T-helper 22 cell (primary cell): Measurements from ENCODE around the gene RNF111.
"Not testable (repeated sequence)": the region's sequence is repeated elsewhere in the genome, so short reads cannot be mapped to it uniquely, and the experiment has no call there.

Source experiments
- DNase-seq: peaks from one replicate; pipeline ENCODE4 v3.0.0-alpha.2; 2020; ENCODE audit warnings: low read depth

The RNF111 gene

DNA sequence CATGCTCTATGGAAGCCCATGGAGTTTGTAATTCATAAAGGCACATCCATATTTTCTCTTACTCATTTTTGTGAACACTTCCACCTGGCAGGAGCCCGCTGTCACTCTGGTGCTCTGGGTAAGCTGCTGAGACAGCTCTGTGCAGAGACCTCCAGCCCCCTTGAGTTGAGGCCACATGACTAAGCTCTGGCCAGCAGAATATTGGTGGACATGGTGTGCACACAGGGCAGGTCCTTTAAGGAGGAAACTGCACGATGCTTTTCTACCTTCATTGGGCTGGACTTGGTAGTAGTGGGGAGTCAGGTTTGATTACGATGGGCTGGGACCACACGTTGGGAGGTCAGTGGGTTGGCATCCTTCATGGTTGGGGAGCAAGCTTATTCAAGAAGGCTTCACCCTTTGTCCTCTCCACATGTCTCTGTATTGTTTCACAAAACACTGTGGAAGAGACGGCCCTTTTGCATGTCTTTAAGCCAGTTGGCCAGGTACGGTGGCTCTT is 146.5 kb downstream of the RNF111 start:
- DNase-seq = no peak

DNA sequence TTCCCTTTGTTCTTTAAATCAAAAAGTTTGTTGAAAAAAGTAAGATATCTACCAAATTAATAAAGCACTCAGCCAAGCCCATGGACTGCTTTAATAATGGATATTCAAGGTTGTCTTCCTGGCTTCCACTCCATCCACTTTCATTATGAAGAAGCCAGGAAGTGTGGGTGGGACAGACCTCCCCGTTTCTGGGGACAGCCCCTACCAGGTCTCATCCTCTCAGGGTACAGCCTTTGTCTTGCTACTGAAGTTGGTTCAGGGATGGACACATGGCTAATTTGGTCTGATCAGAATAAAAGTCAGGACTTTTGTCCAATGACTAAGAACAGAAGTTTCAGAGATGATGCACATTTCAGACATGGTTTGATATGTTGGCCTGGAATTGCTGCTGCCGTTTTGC is 150.1 kb downstream of the RNF111 start:
- DNase-seq = no peak

DNA sequence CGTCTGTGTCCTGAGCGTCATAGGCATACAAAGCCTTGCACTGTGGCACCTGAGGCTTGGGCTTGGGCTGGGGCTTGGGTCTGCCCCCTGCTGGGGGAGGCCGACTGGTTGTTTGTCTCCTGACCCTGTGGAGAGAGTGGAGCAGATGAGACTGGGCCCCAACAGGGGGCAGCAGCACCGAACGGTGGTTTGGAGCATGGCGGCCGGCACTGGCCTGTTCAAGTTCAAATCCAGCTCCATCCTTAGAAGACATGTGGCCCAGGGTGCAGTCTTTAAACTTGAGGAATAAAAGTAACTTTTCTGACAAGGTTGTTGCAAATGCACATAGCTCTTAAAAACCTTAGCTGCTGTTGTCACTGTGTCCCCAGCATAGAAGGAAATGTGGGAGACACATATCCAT is 150.8 kb downstream of the RNF111 start:
- peak; percentile 20 for DNase-seq

DNA sequence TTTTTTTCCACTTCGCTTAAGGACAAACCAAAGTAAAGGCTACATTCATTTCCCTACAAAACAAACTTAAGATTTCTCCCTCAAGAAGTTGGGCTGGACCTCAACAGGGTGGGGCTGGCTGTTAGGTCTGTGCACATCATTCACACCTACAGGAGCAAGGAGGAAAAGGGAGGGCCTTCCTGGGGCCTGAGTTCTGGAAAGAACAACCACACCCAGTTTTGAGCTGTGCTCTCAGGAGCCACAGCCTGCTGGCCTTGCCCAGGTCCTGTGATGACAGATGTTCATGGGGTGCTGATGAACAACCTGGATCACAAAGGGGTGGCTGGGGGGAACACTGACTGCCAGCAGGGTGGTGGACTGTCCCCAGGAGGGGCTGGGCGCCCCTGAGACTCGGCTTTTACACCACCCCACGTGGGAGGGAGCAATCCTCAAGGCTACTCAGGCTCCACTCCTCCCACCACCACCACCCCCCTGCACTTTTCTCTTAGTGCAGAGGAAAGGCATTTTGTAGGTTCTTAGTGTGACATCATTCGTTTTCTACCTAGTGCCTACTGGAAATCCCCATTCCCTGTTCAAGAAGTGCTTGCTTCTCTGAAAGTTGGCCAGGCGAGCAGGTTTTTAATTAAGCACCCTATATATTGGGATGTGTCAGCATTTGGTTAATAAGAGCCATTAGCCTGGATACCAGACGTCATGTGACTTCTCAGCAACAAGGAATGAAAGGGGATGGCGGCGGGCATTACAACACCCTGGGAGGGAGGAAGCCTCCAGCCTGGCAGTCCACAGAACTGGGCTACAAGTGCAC is 153.2 kb downstream of the RNF111 start:
- DNase-seq = no peak

DNA sequence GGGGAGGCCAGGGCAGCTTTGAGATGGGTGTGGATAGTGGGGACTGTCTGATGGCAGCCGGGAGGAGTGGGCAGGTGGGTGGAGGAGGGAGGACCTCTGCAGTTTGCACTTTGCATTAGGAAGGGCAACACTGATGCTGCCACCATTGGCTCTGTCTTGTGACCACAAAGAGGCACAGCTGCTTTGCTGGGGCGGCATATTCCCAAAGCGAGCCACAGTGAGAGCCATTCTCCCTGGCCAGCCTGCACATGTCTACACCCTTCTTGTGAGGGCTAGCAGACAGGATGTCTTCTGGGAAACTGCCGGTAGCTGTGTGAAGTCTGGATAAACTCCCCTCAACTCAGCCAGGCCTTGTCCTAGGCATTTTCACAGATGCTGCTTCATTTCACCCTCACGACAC is 155.8 kb downstream of the RNF111 start:
- DNase-seq = no peak

DNA sequence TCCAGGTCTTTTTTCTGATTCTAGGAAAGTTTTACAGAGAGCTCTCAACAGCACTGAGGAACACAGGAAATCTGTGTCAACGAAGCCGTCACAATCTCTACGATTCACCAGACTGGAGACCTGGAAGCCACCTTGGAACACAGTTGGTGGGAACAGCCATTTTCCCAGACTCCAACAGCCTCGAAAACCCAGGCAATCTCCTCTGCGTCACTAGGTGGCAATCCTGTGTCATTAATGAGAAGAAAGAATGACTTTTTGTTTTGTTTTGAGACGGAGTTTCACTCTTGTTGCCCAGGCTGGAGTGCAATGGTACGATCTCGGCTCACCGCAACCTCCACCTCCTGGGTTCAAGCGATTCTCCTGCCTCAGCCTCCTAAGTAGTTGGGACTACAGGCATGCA is 157.1 kb downstream of the RNF111 start:
- DNase-seq = not testable (repeated sequence)
